HepG2 (cell line): ENCODE measurements around the gene FUT3. TPM values are rescaled to one million over a fixed set of nuclear protein-coding genes. Genes with fewer than 3 reads are reported as not detected.
A peak's percentile ranks its signal among the peaks of the same experiment; 100 is the strongest.

Source experiments
- ELF4 ChIP-seq: sonication (generic); formaldehyde crosslinking; IDR thresholded peaks from 2 replicates; pipeline ENCODE4 v1.5.0; 2020; ENCODE audit warnings: missing genetic modification reagents, mild to moderate bottlenecking, moderate library complexity, borderline replicate concordance
- HOXA3 ChIP-seq: sonication (generic); formaldehyde crosslinking; IDR thresholded peaks from 2 replicates; pipeline ENCODE4 v1.5.0; 2020; ENCODE audit warnings: missing genetic modification reagents
- IKZF1 ChIP-seq: fragments of 450-650 bp; IDR thresholded peaks from 2 replicates; pipeline ENCODE4 v1.7.1; 2016
- NONO ChIP-seq, 2 experiments: fragments of 450-650 bp in 1 of 2; sonication (generic) in 1 of 2; formaldehyde crosslinking in 1 of 2; IDR thresholded peaks in 1 of 2; conservative IDR thresholded peaks in 1 of 2; 2 replicates each; pipeline versions ENCODE4 v1.6.1 to v1.8.0; 2017 to 2022; ENCODE audit warnings: mild to moderate bottlenecking in 1 of 2, missing genetic modification reagents in 1 of 2, moderate library complexity in 1 of 2
- PATZ1 ChIP-seq: sonication (generic); formaldehyde crosslinking; IDR thresholded peaks from 2 replicates; pipeline ENCODE4 v1.4.0; 2020; ENCODE audit warnings: missing genetic modification reagents
- SOX13 ChIP-seq, 3 experiments: fragments of 450-650 bp in 1 of 3; sonication (generic) in 1 of 3; formaldehyde crosslinking in 1 of 3; IDR thresholded peaks in 2 of 3; conservative IDR thresholded peaks in 1 of 3; 2 replicates each; pipeline versions ENCODE4 v1.5.0 to v1.6.1; 2016 to 2020; ENCODE audit warnings: antibody characterized with exemption in 1 of 3, mild to moderate bottlenecking in 1 of 3, missing compliant biosample characterization in 1 of 3, missing genetic modification reagents in 1 of 3, moderate library complexity in 1 of 3
- STAG1 ChIP-seq: sonication (generic); formaldehyde crosslinking; IDR thresholded peaks from 2 replicates; pipeline ENCODE4 v1.4.0; 2020; ENCODE audit warnings: missing genetic modification reagents
- TBX3 ChIP-seq: fragments of 450-650 bp; IDR thresholded peaks from 2 replicates; pipeline ENCODE4 v1.6.1; 2017; ENCODE audit warnings: antibody characterized with exemption, mild to moderate bottlenecking, inconsistent platforms, borderline replicate concordance
- ZC3H13 ChIP-seq: sonication (generic); formaldehyde crosslinking; IDR thresholded peaks from 2 replicates; pipeline ENCODE4 v1.8.1; 2023; ENCODE audit warnings: mild to moderate bottlenecking, missing genetic modification reagents, moderate library complexity
- ZKSCAN5 ChIP-seq: sonication (generic); formaldehyde crosslinking; IDR thresholded peaks from 2 replicates; pipeline ENCODE4 v1.5.1; 2020; ENCODE audit warnings: mild to moderate bottlenecking, missing genetic modification reagents
- ZMYM4 ChIP-seq: sonication (generic); formaldehyde crosslinking; IDR thresholded peaks from 2 replicates; pipeline ENCODE4 v1.8.1; 2023; ENCODE audit warnings: mild to moderate bottlenecking, missing genetic modification reagents
- ZNF407 ChIP-seq: sonication (generic); formaldehyde crosslinking; IDR thresholded peaks from one replicate; pipeline ENCODE4 v1.5.1; 2020; ENCODE audit warnings: mild to moderate bottlenecking, missing genetic modification reagents; ENCODE audit errors: not compliant biosample characterization
- ZNF562 ChIP-seq: sonication (generic); formaldehyde crosslinking; IDR thresholded peaks from 2 replicates; pipeline ENCODE4 v1.8.0; 2022; ENCODE audit warnings: missing genetic modification reagents, borderline replicate concordance
- polyA plus RNA-seq, 8 experiments: library from polyadenylated mRNA; depleted of rRNA in 3 of 8; stranded (reverse) in 7 of 8; unstranded in 1 of 8; fragments of >200 nt; fragmentation: Illumina TruSeq in 4 of 8; extraction: Trizol in 4 of 8; gene quantifications; 2 replicates each; pipeline versions ENCODE4 v1.2.1 to v1.2.3, GENCODE V29; 2011 to 2016; ENCODE audit warnings: low read depth in 4 of 8, missing spikeins in 1 of 8, mixed read lengths in 1 of 8; ENCODE audit not compliant: insufficient read depth in 1 of 8
- total RNA-seq, 5 experiments: library from RNA; depleted of rRNA; stranded (reverse); fragments of >200 nt; fragmentation: Illumina TruSeq; extraction: Trizol; gene quantifications; 2 replicates each; pipeline ENCODE4 v1.2.3, GENCODE V29; 2016; ENCODE audit warnings: low read depth in 1 of 5
- TF ChIP-seq, protein P1 (sequence below): sonication (generic); formaldehyde crosslinking; IDR thresholded peaks from 2 replicates; pipeline ENCODE4 v1.4.0; 2020; ENCODE audit warnings: missing genetic modification reagents

The FUT3 gene
- total and polyA plus RNA-seq, 2 of the 13 experiments (the other 11 are each of a cell fraction or from before 2014, with no cell fraction given) = 0.53 to 1.1 TPM

DNA sequence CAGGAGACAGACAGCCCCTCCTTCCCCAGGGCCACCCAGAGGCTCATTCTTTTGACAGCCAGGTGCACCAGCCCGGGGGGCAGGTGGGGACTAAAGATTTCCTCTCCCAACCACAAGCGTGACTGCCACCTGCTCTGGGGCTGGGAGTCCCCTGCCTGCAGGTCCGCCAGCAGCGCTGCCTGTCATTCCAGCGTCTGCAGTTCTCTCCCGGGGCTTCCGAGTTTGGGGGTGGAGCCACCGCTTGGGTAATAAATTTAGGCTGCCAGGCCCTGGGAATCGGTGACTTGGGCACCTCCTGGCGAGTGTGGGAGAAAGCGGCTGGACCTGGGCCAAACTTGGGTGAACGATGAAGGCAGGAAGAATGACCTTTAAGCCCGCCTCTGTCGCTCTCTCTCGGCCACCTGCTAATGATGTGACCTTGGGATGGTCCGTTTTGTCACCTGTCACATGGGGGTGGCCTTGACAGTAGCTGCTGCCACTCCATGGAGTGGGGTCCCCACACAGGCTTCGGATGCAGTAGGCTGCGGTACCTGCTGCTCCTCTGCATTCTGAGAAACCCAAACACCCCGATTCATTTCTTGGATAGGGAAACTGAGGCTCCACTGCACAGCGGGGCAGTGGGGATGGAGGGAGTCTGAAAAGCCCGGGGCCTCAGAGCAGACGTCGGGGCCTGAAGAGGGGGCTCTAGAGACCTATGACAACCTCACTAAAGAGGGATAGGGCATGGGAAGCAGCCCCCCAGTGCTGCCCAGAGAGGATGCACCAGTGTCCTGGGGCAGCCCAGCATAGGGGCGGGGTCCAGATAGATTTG is 24.5 kb downstream of the FUT3 start (continued):
- TF ChIP-seq PATZ1 = peak; percentile 54
- peak; percentile 73 for TF ChIP-seq ZMYM4
- TF ChIP-seq ELF4 (CRISPR knock-in tag) = no peak
- no peak for TF ChIP-seq SOX13 (IDR thresholded peaks at IDR 0.05)
- no peak for TF ChIP-seq SOX13 (CRISPR knock-in tag; conservative IDR thresholded peaks at IDR 0.05 in 1 of 2, IDR thresholded peaks at IDR 0.05 in 1 of 2)
- TF ChIP-seq ZC3H13 (CRISPR knock-in tag) = peak; percentile 66
- TF ChIP-seq ZNF562 (CRISPR knock-in tag) = no peak
- TF ChIP-seq, protein P1, sequence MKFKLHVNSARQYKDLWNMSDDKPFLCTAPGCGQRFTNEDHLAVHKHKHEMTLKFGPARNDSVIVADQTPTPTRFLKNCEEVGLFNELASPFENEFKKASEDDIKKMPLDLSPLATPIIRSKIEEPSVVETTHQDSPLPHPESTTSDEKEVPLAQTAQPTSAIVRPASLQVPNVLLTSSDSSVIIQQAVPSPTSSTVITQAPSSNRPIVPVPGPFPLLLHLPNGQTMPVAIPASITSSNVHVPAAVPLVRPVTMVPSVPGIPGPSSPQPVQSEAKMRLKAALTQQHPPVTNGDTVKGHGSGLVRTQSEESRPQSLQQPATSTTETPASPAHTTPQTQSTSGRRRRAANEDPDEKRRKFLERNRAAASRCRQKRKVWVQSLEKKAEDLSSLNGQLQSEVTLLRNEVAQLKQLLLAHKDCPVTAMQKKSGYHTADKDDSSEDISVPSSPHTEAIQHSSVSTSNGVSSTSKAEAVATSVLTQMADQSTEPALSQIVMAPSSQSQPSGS (CRISPR knock-in tag) = peak; percentile 62; the same call in 1 of the 2 replicates
- no peak for TF ChIP-seq ZKSCAN5
- TF ChIP-seq HOXA3 = peak; percentile 77
- no peak for TF ChIP-seq IKZF1
- TF ChIP-seq ZNF407 (CRISPR knock-in tag) = no peak
- peak; percentile 82 for TF ChIP-seq TBX3
- no peak for TF ChIP-seq NONO (IDR thresholded peaks at IDR 0.05)
- peak; percentile 73 for TF ChIP-seq NONO (CRISPR knock-in tag; conservative IDR thresholded peaks at IDR 0.05)
- TF ChIP-seq STAG1 (CRISPR knock-in tag) = peak; percentile 42
